Rectal smooth muscle tissue (tissue), 1 donor: ENCODE measurements around the gene DYSF.

ENCODE experiments used
- H3K27ac ChIP-seq: one replicate; pipeline ENCODE4 v1.7.0; 2013; ENCODE audit warnings: low read depth, low read length, inconsistent platforms
- H3K27me3 ChIP-seq: one replicate; pipeline ENCODE4 v1.7.0; 2013; ENCODE audit warnings: low read length; ENCODE audit not compliant: control insufficient read depth, insufficient read depth
- H3K36me3 ChIP-seq: one replicate; pipeline ENCODE4 v1.7.0; 2013; ENCODE audit warnings: low read length; ENCODE audit not compliant: control insufficient read depth, insufficient read depth
- H3K4me1 ChIP-seq: one replicate; pipeline ENCODE4 v1.7.0; 2013; ENCODE audit warnings: low read length; ENCODE audit not compliant: control insufficient read depth, insufficient read depth
- H3K4me3 ChIP-seq: one replicate; pipeline ENCODE4 v1.7.0; 2013; ENCODE audit warnings: low read length
- H3K9ac ChIP-seq: one replicate; pipeline ENCODE4 v1.7.0; 2013; ENCODE audit warnings: low read length

DYSF gene

GRCh38 chr2:71467180-71467815, 13.9 kb downstream of the DYSF start:
- H3K9ac ChIP-seq, result no peak overlapping the region
- peaks cover 3% of the 10 kb centered on the region for H3K4me1 ChIP-seq

GRCh38 chr2:71468279-71469015, 15.1 kb downstream of the DYSF start:
- Histone ChIP-seq H3K9ac (no peak overlapping the region), H3K36me3 (no peaks in the 10 kb centered on the region), H3K4me3 (no peak overlapping the region), H3K27me3 (peaks cover 5% of the 10 kb centered on the region), H3K27ac (no peak overlapping the region), H3K4me1 (peaks cover 3% of the 10 kb centered on the region)

More at GRCh38 chr2:71467180-71467815, 13.9 kb downstream of the DYSF start:
- H3K36me3 ChIP-seq, result no peaks in the 10 kb centered on the region
- H3K27ac ChIP-seq, result no peak overlapping the region
- H3K4me3 ChIP-seq, result peak overlapping the region; percentile 81
- H3K27me3 ChIP-seq, result peaks cover 5% of the 10 kb centered on the region

GRCh38 chr2:71469403-71470398, 16.3 kb downstream of the DYSF start:
- H3K27ac ChIP-seq, result no peak overlapping the region
- H3K27me3 ChIP-seq, result peaks cover 4% of the 10 kb centered on the region
- H3K9ac ChIP-seq, result no peak overlapping the region
- H3K4me1 ChIP-seq, result peaks cover 3% of the 10 kb centered on the region
- no peak overlapping the region for H3K4me3 ChIP-seq
- no peaks in the 10 kb centered on the region for H3K36me3 ChIP-seq

GRCh38 chr2:71471276-71471675, 17.9 kb downstream of the DYSF start:
- no peaks in the 10 kb centered on the region for H3K27me3 ChIP-seq
- no peak overlapping the region for H3K9ac ChIP-seq
- no peak overlapping the region for H3K27ac ChIP-seq
- H3K4me3 ChIP-seq, result no peak overlapping the region
- H3K4me1 ChIP-seq, result no peaks in the 10 kb centered on the region
- no peaks in the 10 kb centered on the region for H3K36me3 ChIP-seq

- Histone ChIP-seq H3K36me3 (no peaks in the 10 kb centered on the region), H3K4me1 (no peaks in the 10 kb centered on the region), H3K9ac (no peak overlapping the region), H3K4me3 (no peak overlapping the region), H3K27ac (no peak overlapping the region), H3K27me3 (no peaks in the 10 kb centered on the region)
Measured at GRCh38 chr2:71472019-71472418, 18.7 kb downstream of the DYSF start.

- Histone ChIP-seq H3K9ac (no peak overlapping the region), H3K27ac (no peak overlapping the region), H3K4me1 (no peaks in the 10 kb centered on the region), H3K27me3 (no peaks in the 10 kb centered on the region), H3K36me3 (no peaks in the 10 kb centered on the region), H3K4me3 (no peak overlapping the region)
Measured at GRCh38 chr2:71473346-71474031, 20.1 kb downstream of the DYSF start.

GRCh38 chr2:71474116-71474743, 20.9 kb downstream of the DYSF start:
- Histone ChIP-seq H3K36me3 (no peaks in the 10 kb centered on the region), H3K4me1 (no peaks in the 10 kb centered on the region), H3K27me3 (no peaks in the 10 kb centered on the region), H3K27ac (no peak overlapping the region), H3K4me3 (no peak overlapping the region), H3K9ac (no peak overlapping the region)

GRCh38 chr2:71474744-71475397, 21.5 kb downstream of the DYSF start:
- H3K36me3 ChIP-seq, result no peaks in the 10 kb centered on the region
- H3K27ac ChIP-seq, result no peak overlapping the region
- no peaks in the 10 kb centered on the region for H3K4me1 ChIP-seq
- H3K4me3 ChIP-seq, result no peak overlapping the region
- no peak overlapping the region for H3K9ac ChIP-seq
- no peaks in the 10 kb centered on the region for H3K27me3 ChIP-seq

- H3K36me3 ChIP-seq, result no peaks in the 10 kb centered on the region
- H3K4me3 ChIP-seq, result no peak overlapping the region
- H3K27me3 ChIP-seq, result no peaks in the 10 kb centered on the region
- no peaks in the 10 kb centered on the region for H3K4me1 ChIP-seq
- H3K9ac ChIP-seq, result no peak overlapping the region
- H3K27ac ChIP-seq, result no peak overlapping the region
Measured at GRCh38 chr2:71476495-71476894, 23.1 kb downstream of the DYSF start.

GRCh38 chr2:71477231-71477691, 23.9 kb downstream of the DYSF start:
- Histone ChIP-seq H3K4me1 (no peaks in the 10 kb centered on the region), H3K27ac (no peak overlapping the region), H3K36me3 (peaks cover 3% of the 10 kb centered on the region), H3K4me3 (no peak overlapping the region), H3K27me3 (no peaks in the 10 kb centered on the region), H3K9ac (no peak overlapping the region)

GRCh38 chr2:71478806-71479205, 25.4 kb downstream of the DYSF start:
- Histone ChIP-seq H3K36me3 (peaks cover 3% of the 10 kb centered on the region), H3K4me3 (no peak overlapping the region), H3K9ac (no peak overlapping the region), H3K27me3 (no peaks in the 10 kb centered on the region), H3K27ac (no peak overlapping the region), H3K4me1 (no peaks in the 10 kb centered on the region)
